Naive thymus-derived CD4-positive, alpha-beta T cell (primary cell): ENCODE data around the gene GP9. TPM values are rescaled to one million over a fixed set of nuclear protein-coding genes. Genes with fewer than 3 reads are reported as not detected.
"Not testable (repeated sequence)": the region's sequence is repeated elsewhere in the genome, so short reads cannot be mapped to it uniquely, and the experiment has no call there.

Source experiments
- ATAC-seq: fragments of 150-1000 bp; cut with Tn5 transposase; 2 replicates; pipeline ENCODE4 v1.10.0; 2021; ENCODE audit warnings: mild to moderate bottlenecking, moderate library complexity
- CTCF ChIA-PET: fragments of 350-600 bp; sonication (Branson Sonifier 250); formaldehyde crosslinking; loops from one replicate; lab custom pipeline; 2021; ENCODE audit warnings: antibody characterized with exemption; lab: Charles Lee
- POLR2A ChIA-PET: fragments of 350-600 bp; sonication (Branson Sonifier 250); formaldehyde crosslinking; loops from one replicate; lab custom pipeline; 2021; ENCODE audit warnings: antibody characterized with exemption, inconsistent platforms; lab: Charles Lee
- DNase-seq, 9 donors: peaks; one replicate each; pipeline versions ENCODE4 v3.0.0 to v3.0.0-alpha.2; 2020 to 2022; ENCODE audit warnings: mixed read lengths in 1 of 9
- H3K27ac ChIP-seq: one replicate; pipeline ENCODE4 v1.7.0; 2013; ENCODE audit warnings: mild to moderate bottlenecking, low read depth, low read length, moderate library complexity
- H3K27me3 ChIP-seq, 2 donors: one replicate each; pipeline ENCODE4 v1.7.0; 2013; ENCODE audit warnings: low read length in 2 of 2, mild to moderate bottlenecking in 2 of 2, moderate library complexity in 2 of 2; ENCODE audit not compliant: control insufficient read depth in 2 of 2, insufficient read depth in 2 of 2
- H3K36me3 ChIP-seq, 3 experiments: 1 replicate in 2 of 3; 2 replicates in 1 of 3; pipeline ENCODE4 v1.7.0; 2013; ENCODE audit warnings: low read length in 3 of 3, mild to moderate bottlenecking in 3 of 3, moderate library complexity in 1 of 3; ENCODE audit not compliant: insufficient read depth in 3 of 3, control insufficient read depth in 2 of 3
- H3K4me1 ChIP-seq, 2 donors: one replicate each; pipeline ENCODE4 v1.7.0; 2013; ENCODE audit warnings: low read length in 2 of 2, mild to moderate bottlenecking in 2 of 2, moderate library complexity in 1 of 2; ENCODE audit not compliant: control insufficient read depth in 2 of 2, insufficient read depth in 2 of 2
- H3K4me3 ChIP-seq: 2 replicates; pipeline ENCODE4 v1.7.0; 2013; ENCODE audit warnings: mild to moderate bottlenecking, low read length
- H3K9me3 ChIP-seq, 3 experiments: 1 replicate in 2 of 3; 2 replicates in 1 of 3; pipeline ENCODE4 v1.7.0; 2013; ENCODE audit warnings: low read length in 3 of 3; ENCODE audit not compliant: control insufficient read depth in 2 of 3
- H3K27ac Mint-ChIP-seq, 9 donors: one replicate each; pipeline ENCODE4 v1.8.0; 2020 to 2022; ENCODE audit warnings: mixed read lengths in 9 of 9, mild to moderate bottlenecking in 8 of 9, moderate library complexity in 5 of 9, inconsistent platforms in 2 of 9
- H3K27me3 Mint-ChIP-seq, 5 donors: one replicate each; pipeline ENCODE4 v1.8.0; 2021 to 2022; ENCODE audit warnings: mixed read lengths in 5 of 5, mild to moderate bottlenecking in 1 of 5
- H3K36me3 Mint-ChIP-seq, 5 donors: one replicate each; pipeline ENCODE4 v1.8.0; 2020 to 2022; ENCODE audit warnings: mixed read lengths in 5 of 5, mild to moderate bottlenecking in 3 of 5, inconsistent platforms in 1 of 5
- H3K4me1 Mint-ChIP-seq, 7 donors: one replicate each; pipeline ENCODE4 v1.8.0; 2020 to 2022; ENCODE audit warnings: mixed read lengths in 7 of 7, mild to moderate bottlenecking in 3 of 7, inconsistent platforms in 1 of 7
- H3K4me3 Mint-ChIP-seq, 10 donors: one replicate each; pipeline ENCODE4 v1.8.0; 2020 to 2022; ENCODE audit warnings: mild to moderate bottlenecking in 10 of 10, mixed read lengths in 10 of 10, moderate library complexity in 6 of 10, inconsistent platforms in 2 of 10
- H3K9me3 Mint-ChIP-seq, 11 donors: one replicate each; pipeline ENCODE4 v1.8.0; 2020 to 2022; ENCODE audit warnings: mixed read lengths in 11 of 11, mild to moderate bottlenecking in 4 of 11, inconsistent platforms in 1 of 11, moderate library complexity in 1 of 11
- intact Hi-C, 2 donors: fragments of 100-400 bp; cut with micrococcal nuclease; formaldehyde crosslinking; loops; one replicate each; pipeline ENCODE4 v1.15.1; 2023
- polyA plus RNA-seq, 2 donors: library from polyadenylated mRNA; unstranded; fragments of 300-500 nt; fragmentation: Illumina TruSeq; gene quantifications; one replicate each; pipeline ENCODE4 v1.2.3, GENCODE V29; 2021
- total RNA-seq, 6 experiments: library from RNA in 5 of 6; stranded (reverse) in 5 of 6; gene quantifications; 1 replicate in 5 of 6; 2 replicates in 1 of 6; pipeline ENCODE4 v1.2.3 and lab custom pipeline; 2021 to 2026

GP9 gene
- total and polyA plus RNA-seq, 7 experiments from 2014 or later, result 2.5 TPM; not detected in 6

GRCh38 chr3:129087904-129088303, 27.3 kb downstream of the GP9 start:
- H3K9me3 Mint-ChIP-seq, H3K4me3 ChIP-seq, H3K27me3 Mint-ChIP-seq, CTCF ChIA-PET, H3K4me1 ChIP-seq, H3K27ac ChIP-seq, H3K36me3 Mint-ChIP-seq, H3K27me3 ChIP-seq, H3K4me3 Mint-ChIP-seq, H3K9me3 ChIP-seq, H3K27ac Mint-ChIP-seq: not testable (repeated sequence)
- intact Hi-C loops, result loop anchor here (2.0 to 10.0 kb wide), 3 partner anchors 31 to 113 kb away; no protein-coding TSS in a partner anchor
- POLR2A ChIA-PET, result interaction anchor here (1.1 kb wide), 1 partner anchor 118 kb away, joined by 4 read pairs; no protein-coding TSS in a partner anchor
- H3K4me1 Mint-ChIP-seq, result peaks cover 0 to 21% (median 13%) of the 10 kb centered on the region in 7 donors
- H3K36me3 ChIP-seq, result peaks cover 0 to 16% (median 4%) of the 10 kb centered on the region in 3 experiments
- peak in 6 of 9 donors; percentile 33 to 55 (median 48) for DNase-seq
- ATAC-seq, result peak; percentile 79

GRCh38 chr3:129088312-129088711, 27.7 kb downstream of the GP9 start:
- not testable (repeated sequence) for H3K27me3 Mint-ChIP-seq

GRCh38 chr3:129095285-129095684, 34.7 kb downstream of the GP9 start:
- Histone ChIP-seq H3K27me3 (no peaks in the 10 kb centered on the region), H3K4me3 (no peak overlapping the region), H3K4me1 (peaks cover 0 to 22% of the 10 kb centered on the region in 2 donors), H3K27ac (peak overlapping the region; percentile 6), H3K36me3 (peaks cover 4 to 63% (median 9%) of the 10 kb centered on the region in 3 experiments), H3K9me3 (no peaks in the 10 kb centered on the region)
- Mint-ChIP-seq H3K4me3 (no peak overlapping the region), H3K36me3 (peaks cover 4 to 31% (median 18%) of the 10 kb centered on the region in 5 donors), H3K9me3 (no peaks in the 10 kb centered on the region), H3K27ac (peak overlapping the region in 4 of 9 donors; percentile 8 to 89 (median 60)), H3K4me1 (peaks cover 21 to 49% (median 34%) of the 10 kb centered on the region in 7 donors), H3K27me3 (no peaks in the 10 kb centered on the region)
- POLR2A ChIA-PET, result interaction anchor here (0.5 to 5.0 kb wide), 4 partner anchors 18 to 88 kb away, joined by 3 to 37 read pairs (median 4); partner anchors contain the start of gene RAB43
- DNase-seq, result no peak
- CTCF ChIA-PET, result interaction anchor here (1.0 to 1.7 kb wide), 2 partner anchors 24 to 25 kb away, joined by 3 to 6 read pairs; no protein-coding TSS in a partner anchor
- intact Hi-C loops, result no loop called here
- no peak for ATAC-seq

More at GRCh38 chr3:129088312-129088711, 27.7 kb downstream of the GP9 start:
- H3K4me3 ChIP-seq, H3K36me3 Mint-ChIP-seq, CTCF ChIA-PET, H3K27me3 ChIP-seq, H3K4me3 Mint-ChIP-seq, POLR2A ChIA-PET, DNase-seq, H3K9me3 ChIP-seq, H3K9me3 Mint-ChIP-seq, H3K27ac ChIP-seq, H3K4me1 ChIP-seq, H3K27ac Mint-ChIP-seq: not testable (repeated sequence)
- H3K36me3 ChIP-seq, result peaks cover 0 to 20% (median 4%) of the 10 kb centered on the region in 3 experiments
- H3K4me1 Mint-ChIP-seq, result peaks cover 0 to 19% (median 13%) of the 10 kb centered on the region in 7 donors
- ATAC-seq, result peak; percentile 11
- intact Hi-C loops, result loop anchor here in 1 of 2 donors (10.0 kb wide), 1 partner anchor 114 kb away; no protein-coding TSS in a partner anchor

GRCh38 chr3:129100274-129100673, 39.7 kb downstream of the GP9 start:
- H3K27me3 ChIP-seq, result no peaks in the 10 kb centered on the region
- peak overlapping the region; percentile 11 for H3K27ac ChIP-seq
- H3K9me3 Mint-ChIP-seq, result no peaks in the 10 kb centered on the region
- intact Hi-C loops, result loop anchor here in 1 of 2 donors (1.0 kb wide), 1 partner anchor 12 kb away; no protein-coding TSS in a partner anchor
- H3K36me3 Mint-ChIP-seq, result peaks cover 4 to 32% (median 16%) of the 10 kb centered on the region in 5 donors
- ATAC-seq (no peak), DNase-seq (no peak)
- peaks cover 56 to 92% (median 78%) of the 10 kb centered on the region in 7 donors for H3K4me1 Mint-ChIP-seq
- ChIA-PET CTCF (interaction anchor here (0.6 to 1.4 kb wide), 2 partner anchors 47 to 75 kb away, joined by 4 read pairs; no protein-coding TSS in a partner anchor), POLR2A (interaction anchor here (1.1 to 6.3 kb wide), 3 partner anchors 13 to 84 kb away, joined by 3 to 78 read pairs (median 22); partner anchors contain the start of gene RAB43)
- H3K36me3 ChIP-seq, result peaks cover 0 to 49% (median 0%) of the 10 kb centered on the region in 3 experiments
- H3K4me3 Mint-ChIP-seq, result peak overlapping the region in 6 of 10 donors; percentile 2 to 77 (median 41)
- no peaks in the 10 kb centered on the region for H3K27me3 Mint-ChIP-seq
- no peak overlapping the region for H3K4me3 ChIP-seq
- no peaks in the 10 kb centered on the region for H3K9me3 ChIP-seq
- H3K27ac Mint-ChIP-seq, result peak overlapping the region in 8 of 9 donors; percentile 21 to 95 (median 76)
- peaks cover 3 to 61% of the 10 kb centered on the region in 2 donors for H3K4me1 ChIP-seq

GRCh38 chr3:129101370-129102138, 41.0 kb downstream of the GP9 start:
- H3K36me3 ChIP-seq, result peaks cover 0 to 45% (median 0%) of the 10 kb centered on the region in 3 experiments
- peaks cover 3 to 62% of the 10 kb centered on the region in 2 donors for H3K4me1 ChIP-seq
- POLR2A ChIA-PET, result interaction anchor here (0.9 to 6.3 kb wide), 4 partner anchors 12 to 85 kb away, joined by 3 to 78 read pairs (median 14); partner anchors contain the start of gene RAB43
- H3K27ac ChIP-seq, result peak overlapping the region; percentile 59
- Mint-ChIP-seq H3K27ac (peak overlapping the region; percentile 65 to 95 (median 84)), H3K27me3 (no peaks in the 10 kb centered on the region), H3K9me3 (no peaks in the 10 kb centered on the region), H3K36me3 (peaks cover under 1 to 28% (median 15%) of the 10 kb centered on the region in 5 donors), H3K4me3 (peak overlapping the region in 8 of 10 donors; percentile 11 to 78 (median 55)), H3K4me1 (peaks cover 54 to 93% (median 78%) of the 10 kb centered on the region in 7 donors)
- no peak overlapping the region for H3K4me3 ChIP-seq
- no peak for ATAC-seq
- CTCF ChIA-PET, result interaction anchor here (0.7 to 1.4 kb wide), 6 partner anchors 15 to 143 kb away, joined by 3 to 4 read pairs (median 3); no protein-coding TSS in a partner anchor
- H3K9me3 ChIP-seq, result no peaks in the 10 kb centered on the region
- DNase-seq, result no peak
- no peaks in the 10 kb centered on the region for H3K27me3 ChIP-seq
- intact Hi-C loops, result loop anchor here in 1 of 2 donors (2.0 kb wide), 1 partner anchor 15 kb away; no protein-coding TSS in a partner anchor

- H3K9me3 ChIP-seq, result no peaks in the 10 kb centered on the region
- peak overlapping the region; percentile 29 for H3K27ac ChIP-seq
- no peak overlapping the region for H3K4me3 ChIP-seq
- intact Hi-C loops, result loop anchor here in 1 of 2 donors (2.0 kb wide), 1 partner anchor 14 kb away; no protein-coding TSS in a partner anchor
- no peaks in the 10 kb centered on the region for H3K27me3 ChIP-seq
- CTCF ChIA-PET, result interaction anchor here (1.4 kb wide), 1 partner anchor 31 kb away, joined by 3 read pairs; no protein-coding TSS in a partner anchor
- Mint-ChIP-seq H3K36me3 (peaks cover 0 to 22% (median 13%) of the 10 kb centered on the region in 5 donors), H3K27ac (peak overlapping the region; percentile 64 to 95 (median 84)), H3K4me3 (peak overlapping the region in 8 of 10 donors; percentile 43 to 78 (median 65)), H3K9me3 (no peaks in the 10 kb centered on the region), H3K4me1 (peaks cover 56 to 93% (median 78%) of the 10 kb centered on the region in 7 donors), H3K27me3 (no peaks in the 10 kb centered on the region)
- H3K4me1 ChIP-seq, result peaks cover 3 to 65% of the 10 kb centered on the region in 2 donors
- peaks cover 0 to 50% (median 4%) of the 10 kb centered on the region in 3 experiments for H3K36me3 ChIP-seq
- POLR2A ChIA-PET, result interaction anchor here (0.6 to 6.3 kb wide), 4 partner anchors 11 to 196 kb away, joined by 3 to 78 read pairs (median 3); partner anchors contain the start of genes CNBP and RAB43
- ATAC-seq (no peak), DNase-seq (no peak)
These were observed 42.7 kb downstream of the GP9 start for GRCh38 chr3:129103296-129103695.
